Heart right ventricle (tissue), 16 donors: ENCODE results near the gene C1QTNF9. TPM values are rescaled to one million over a fixed set of nuclear protein-coding genes. Genes with fewer than 3 reads are reported as not detected.
"Not testable (repeated sequence)": the region's sequence is repeated elsewhere in the genome, so short reads cannot be mapped to it uniquely, and the experiment has no call there.

Source experiments
- ATAC-seq, 8 donors: fragments of 200-7000 bp; cut with Tn5 transposase; one replicate each; pipeline ENCODE4 v1.9.1; 2020; ENCODE audit warnings: mild to moderate bottlenecking in 8 of 8, moderate library complexity in 8 of 8, moderate number of reproducible peaks in 1 of 8
- DNase-seq, 2 donors: peaks; one replicate each; pipeline ENCODE4 v3.0.0-alpha.2; 2020
- H3K27ac ChIP-seq, 10 donors: fragments of 200-600 bp; sonication (generic) in 2 of 10; one replicate each; pipeline versions ENCODE4 v1.5.0 to v1.8.0; 2020 to 2022; ENCODE audit warnings: mild to moderate bottlenecking in 3 of 10
- H3K27me3 ChIP-seq, 7 donors: fragments of 200-600 bp; one replicate each; pipeline ENCODE4 v1.8.0; 2021 to 2022; ENCODE audit warnings: mild to moderate bottlenecking in 2 of 7
- H3K36me3 ChIP-seq, 9 donors: fragments of 200-600 bp; sonication (generic) in 1 of 9; one replicate each; pipeline versions ENCODE4 v1.5.0 to v1.8.0; 2020 to 2022; ENCODE audit warnings: mild to moderate bottlenecking in 2 of 9
- H3K4me1 ChIP-seq, 9 donors: fragments of 200-600 bp; sonication (generic) in 1 of 9; one replicate each; pipeline versions ENCODE4 v1.5.0 to v1.8.0; 2020 to 2022; ENCODE audit warnings: mild to moderate bottlenecking in 4 of 9
- H3K4me3 ChIP-seq, 10 donors: fragments of 200-600 bp; sonication (generic) in 2 of 10; one replicate each; pipeline versions ENCODE4 v1.5.0 to v1.8.0; 2020 to 2022; ENCODE audit warnings: mild to moderate bottlenecking in 7 of 10, moderate library complexity in 2 of 10
- H3K9me3 ChIP-seq, 11 donors: fragments of 200-600 bp in 10 of 11; sonication (generic) in 2 of 11; one replicate each; pipeline versions ENCODE4 v1.5.0 to v1.8.0; 2013 to 2022; ENCODE audit warnings: mild to moderate bottlenecking in 2 of 11, control low read depth in 1 of 11, moderate library complexity in 1 of 11
- WGBS, 2 donors: extraction: QIAGEN DNeasy Blood & Tissue Kit; methylation state at CpG; one replicate each; pipeline ENCODE4 v1.1.7; 2013; ENCODE audit warnings: inconsistent platforms in 1 of 2; 5-methylcytosine and 5-hydroxymethylcytosine counted together
- intact Hi-C, 10 donors: fragments of 100-400 bp; cut with DNase I; formaldehyde crosslinking; loops; one replicate each; pipeline versions ENCODE4 v1.11.1 to v1.14.2; 2022
- polyA plus RNA-seq, 2 donors: library from polyadenylated mRNA; stranded (reverse); fragments of 200-250 nt; gene quantifications; one replicate each; pipeline ENCODE4 v1.2.3, GENCODE V29; 2013
- total RNA-seq, 10 donors: library from RNA; stranded (reverse); fragmentation: NEBNext Ultra II Directional in 3 of 10; extraction: Animal tissue kit (Norgen Biotek cat#: 25700) in 3 of 10; gene quantifications; one replicate each; pipeline versions ENCODE4 v1.2.1 to v1.2.4, GENCODE V29; 2021 to 2023
- TF ChIP-seq, protein P1 (sequence below), 9 donors: fragments of 200-600 bp; sonication (generic) in 2 of 9; IDR thresholded peaks; one replicate each; pipeline versions ENCODE4 v1.5.0 to v1.8.0; 2021 to 2022; ENCODE audit warnings: antibody characterized with exemption in 9 of 9, mild to moderate bottlenecking in 5 of 9, moderate library complexity in 1 of 9
- donor health status: Arrhythmogenic right ventricular cardiomyopathy.
- donor health status: ischemic (EF 13 %, LVEDD 7.1; RV severe dilation, severe dysfunction).
- donor health status: healthy with polysubstance abuse.
- donor health status: DM: no; HTN: yes; CAD: no.
- donor health status: DM: no; HTN: no; CAD: no.
- donor health status: ischemic (EF 25% LVEDD 6.9; RV normal size, moderate dysfunction).
- donor health status: ischemic (EF 25% LVEDD 5.7; RV mildly dilated, moderate dysfunction).
- donor health status: healthy.
- donor health status: DM: yes; HTN: yes; CAD: no.
- donor health status: Ischemic cardiomyopathy.
- donor health status: ischemic (EF 35%, LVEDD 5.7; RV mildly dilated, moderate dysfunction).
- donor health status: nonischemic (EF 11% LVEDD 7.7; RV severe dilation, severe dysfunction).
- donor health status: DM: yes; HTN: yes; CAD: no.
- donor health status: PGD.
- donor health status: ischemic (EF 29% LVEDD 5.4; RV normal size, mild dysfunction).
- donor health status: nonischemic (EF 23%, LVEDD 6.1; RV moderate dilation, normal function).

C1QTNF9 gene
- total and polyA plus RNA-seq, 12 donors, result 0.30 to 7.2 (median 3.4) TPM

DNA sequence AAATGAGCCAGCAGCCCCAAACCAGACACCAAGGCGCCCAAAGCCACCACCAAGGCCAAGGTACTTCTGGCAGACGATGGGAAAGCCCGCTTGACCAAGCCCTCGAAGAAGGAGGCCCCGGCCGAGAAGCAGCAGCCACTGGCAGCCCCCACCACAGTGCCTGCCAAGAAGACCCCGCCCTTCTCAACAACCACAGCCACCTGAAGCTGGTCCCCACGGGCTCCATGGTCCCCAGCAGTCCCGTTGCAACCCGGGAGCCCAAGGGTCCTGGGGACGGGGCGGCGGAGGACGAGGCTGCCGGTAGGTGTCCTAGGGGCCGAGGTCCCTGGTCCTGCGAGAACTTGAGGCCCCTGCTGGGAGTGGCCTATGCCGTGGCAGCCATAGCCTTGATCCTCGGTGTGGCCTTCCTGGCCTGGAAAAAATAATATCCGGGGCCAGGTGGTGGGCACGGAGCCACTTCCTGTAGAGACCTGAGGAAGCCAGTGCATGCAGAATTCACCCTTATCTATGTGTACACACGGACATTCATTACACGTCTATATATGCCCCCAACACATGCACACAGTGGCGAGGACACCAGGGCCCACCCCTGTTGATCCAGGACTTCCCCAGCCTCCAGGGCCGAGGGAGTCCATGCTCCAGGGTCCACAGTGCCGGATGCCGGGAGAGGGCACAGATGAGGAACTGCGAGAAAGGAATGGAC, 13.8 kb downstream of the C1QTNF9 start:
- intact Hi-C loops, result loop anchor here in 2 of 10 donors (5.0 kb wide), 1 partner anchor 431 kb away; no protein-coding TSS in a partner anchor
- TF ChIP-seq, protein P1, sequence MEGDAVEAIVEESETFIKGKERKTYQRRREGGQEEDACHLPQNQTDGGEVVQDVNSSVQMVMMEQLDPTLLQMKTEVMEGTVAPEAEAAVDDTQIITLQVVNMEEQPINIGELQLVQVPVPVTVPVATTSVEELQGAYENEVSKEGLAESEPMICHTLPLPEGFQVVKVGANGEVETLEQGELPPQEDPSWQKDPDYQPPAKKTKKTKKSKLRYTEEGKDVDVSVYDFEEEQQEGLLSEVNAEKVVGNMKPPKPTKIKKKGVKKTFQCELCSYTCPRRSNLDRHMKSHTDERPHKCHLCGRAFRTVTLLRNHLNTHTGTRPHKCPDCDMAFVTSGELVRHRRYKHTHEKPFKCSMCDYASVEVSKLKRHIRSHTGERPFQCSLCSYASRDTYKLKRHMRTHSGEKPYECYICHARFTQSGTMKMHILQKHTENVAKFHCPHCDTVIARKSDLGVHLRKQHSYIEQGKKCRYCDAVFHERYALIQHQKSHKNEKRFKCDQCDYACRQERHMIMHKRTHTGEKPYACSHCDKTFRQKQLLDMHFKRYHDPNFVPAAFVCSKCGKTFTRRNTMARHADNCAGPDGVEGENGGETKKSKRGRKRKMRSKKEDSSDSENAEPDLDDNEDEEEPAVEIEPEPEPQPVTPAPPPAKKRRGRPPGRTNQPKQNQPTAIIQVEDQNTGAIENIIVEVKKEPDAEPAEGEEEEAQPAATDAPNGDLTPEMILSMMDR (IDR thresholded peaks at IDR 0.05), result no peak
- Histone ChIP-seq H3K9me3 (no peaks in the 10 kb centered on the region), H3K27me3 (peaks cover 0 to 32% (median 9%) of the 10 kb centered on the region in 7 donors), H3K4me3 (no peak overlapping the region), H3K27ac (no peak overlapping the region), H3K4me1 (peaks cover 0 to 5% (median 0%) of the 10 kb centered on the region in 9 donors), H3K36me3 (no peaks in the 10 kb centered on the region)
- DNase-seq, result no peak
- ATAC-seq, result no peak
- 84 to 87% methylated on average over 28 of the region's 28 CpGs for WGBS, 2 donors

DNA sequence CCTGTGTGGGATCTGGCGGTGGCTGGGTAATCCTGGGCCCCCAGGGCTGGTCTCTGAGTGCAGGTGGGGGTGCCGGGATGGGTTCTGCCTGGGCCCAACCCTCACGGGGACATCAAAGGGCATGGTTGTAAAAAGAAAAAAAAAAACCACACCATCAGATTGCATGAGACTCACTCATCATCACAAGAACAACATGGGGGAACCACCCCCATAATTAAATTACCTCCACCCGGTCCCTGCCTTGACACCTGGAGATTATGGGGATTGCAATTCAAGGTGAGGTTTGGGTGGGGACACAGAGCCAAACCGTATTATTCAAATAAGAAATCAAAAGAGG, 14.3 kb downstream of the C1QTNF9 start:
- no peaks in the 10 kb centered on the region for H3K9me3 ChIP-seq
- 79 to 84% methylated on average over 5 of the region's 5 CpGs for WGBS, 2 donors
- no peak overlapping the region for H3K27ac ChIP-seq
- intact Hi-C loops, result loop anchor here in 2 of 10 donors (5.0 kb wide), 1 partner anchor 431 kb away; no protein-coding TSS in a partner anchor
- H3K4me1 ChIP-seq, result peaks cover 0 to 5% (median 0%) of the 10 kb centered on the region in 9 donors
- DNase-seq, result no peak
- no peak overlapping the region for H3K4me3 ChIP-seq
- H3K27me3 ChIP-seq, result peaks cover 0 to 37% (median 9%) of the 10 kb centered on the region in 7 donors
- TF ChIP-seq, protein P1 (IDR thresholded peaks at IDR 0.05), result no peak
- H3K36me3 ChIP-seq, result no peaks in the 10 kb centered on the region
- no peak for ATAC-seq

- H3K9me3 ChIP-seq, ATAC-seq: not testable (repeated sequence)
- WGBS, 2 donors, result 68 to 85% methylated on average over 23 of the region's 23 CpGs
Measured at GRCh38 chr13:24327598-24327997, 18.2 kb downstream of the C1QTNF9 start.

GRCh38 chr13:24328145-24328544, 18.8 kb downstream of the C1QTNF9 start:
- intact Hi-C loops, result no loop called here
- TF ChIP-seq, protein P1 (IDR thresholded peaks at IDR 0.05), result no peak
- Histone ChIP-seq H3K4me1 (peaks cover 0 to 3% (median 0%) of the 10 kb centered on the region in 9 donors), H3K9me3 (no peaks in the 10 kb centered on the region), H3K27ac (no peak overlapping the region), H3K27me3 (peaks cover 0 to 57% (median 10%) of the 10 kb centered on the region in 7 donors), H3K4me3 (peak overlapping the region in 5 of 10 donors; percentile 1 to 23 (median 15)), H3K36me3 (no peaks in the 10 kb centered on the region)
- WGBS, 2 donors, result 12 to 21% methylated on average over 38 of the region's 38 CpGs
- ATAC-seq, result no peak
- no peak for DNase-seq

More at GRCh38 chr13:24327598-24327997, 18.2 kb downstream of the C1QTNF9 start:
- intact Hi-C loops, H3K27ac ChIP-seq, H3K36me3 ChIP-seq, H3K4me1 ChIP-seq, H3K4me3 ChIP-seq, DNase-seq: not testable (repeated sequence)
- peaks cover 0 to 57% (median 10%) of the 10 kb centered on the region in 7 donors for H3K27me3 ChIP-seq

DNA sequence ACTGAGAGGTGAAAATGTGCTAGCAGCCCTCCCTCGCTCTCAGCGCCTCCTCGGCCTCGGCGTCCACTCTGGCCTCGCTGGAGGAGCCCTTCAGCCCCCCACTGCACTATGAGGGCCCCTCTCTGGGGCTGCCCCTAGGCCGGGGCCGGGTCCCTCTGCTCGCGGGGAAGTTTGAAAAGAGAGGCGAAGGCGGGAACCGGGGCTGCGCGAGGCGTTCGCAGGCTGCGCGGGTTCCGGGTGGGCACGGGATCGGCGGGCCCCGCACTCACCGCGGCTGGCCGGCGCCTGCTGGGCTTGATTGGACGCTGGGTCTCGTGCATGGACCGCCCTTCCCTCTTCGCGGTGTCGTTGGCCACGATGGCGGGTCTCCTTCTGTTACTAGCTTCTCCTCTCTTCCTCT, 29.3 kb downstream of the C1QTNF9 start:
- intact Hi-C loops, result no loop called here
- H3K27ac ChIP-seq, result no peak overlapping the region
- no peaks in the 10 kb centered on the region for H3K4me1 ChIP-seq
- no peaks in the 10 kb centered on the region for H3K36me3 ChIP-seq
- TF ChIP-seq, protein P1 (IDR thresholded peaks at IDR 0.05), result no peak
- 93 to 94% methylated on average over 35 to 36 of the region's 36 CpGs for WGBS, 2 donors
- H3K4me3 ChIP-seq, result no peak overlapping the region
- no peaks in the 10 kb centered on the region for H3K9me3 ChIP-seq
- no peak for DNase-seq
- ATAC-seq, result no peak
- H3K27me3 ChIP-seq, result peaks cover 0 to 14% (median 3%) of the 10 kb centered on the region in 7 donors
